Thyroid gland (tissue), 4 donors: ENCODE data around the gene SOCS7. TPM values are rescaled to one million over a fixed set of nuclear protein-coding genes. Genes with fewer than 3 reads are reported as not detected.

Experiments
- DNase-seq, 2 donors: peaks; one replicate each; pipeline ENCODE4 v3.0.0-alpha.2; 2019
- H3K27ac ChIP-seq, 3 donors: fragments of 200-600 bp; sonication (generic); 1 replicate in 2 of 3; 2 replicates in 1 of 3; pipeline ENCODE4 v1.5.1; 2016 to 2019; ENCODE audit warnings: mild to moderate bottlenecking in 1 of 3, moderate library complexity in 1 of 3
- H3K27me3 ChIP-seq: fragments of 200-600 bp; sonication (generic); one replicate; pipeline ENCODE4 v1.5.1; 2019
- H3K36me3 ChIP-seq, 2 donors: fragments of 200-600 bp; sonication (generic); one replicate each; pipeline ENCODE4 v1.5.1; 2016 to 2019
- H3K4me1 ChIP-seq, 2 donors: fragments of 200-600 bp; sonication (generic); one replicate each; pipeline ENCODE4 v1.5.1; 2017 to 2019
- H3K4me3 ChIP-seq, 3 donors: fragments of 200-600 bp; sonication (generic); replicated peaks in 1 of 3; 1 replicate in 2 of 3; 2 replicates in 1 of 3; pipeline ENCODE4 v1.5.1; 2016; ENCODE audit warnings: mild to moderate bottlenecking in 1 of 3
- H3K9me3 ChIP-seq: fragments of 200-600 bp; sonication (generic); one replicate; pipeline ENCODE4 v1.5.1; 2017
- CTCF ChIP-seq, 6 experiments: fragments of 200-600 bp in 3 of 6; fragments of 450-650 bp in 3 of 6; sonication (generic) in 3 of 6; IDR thresholded peaks; one replicate each; pipeline ENCODE4 v1.5.1; 2016 to 2019; ENCODE audit warnings: antibody characterized with exemption in 6 of 6, mild to moderate bottlenecking in 2 of 6, inconsistent platforms in 1 of 6, moderate library complexity in 1 of 6
- POLR2A ChIP-seq, 2 donors: fragments of 450-650 bp; IDR thresholded peaks; one replicate each; pipeline ENCODE4 v1.6.1; 2017; ENCODE audit warnings: antibody characterized with exemption in 2 of 2, mild to moderate bottlenecking in 2 of 2, moderate library complexity in 1 of 2
- WGBS, 2 donors: methylation state at CpG; one replicate each; pipeline ENCODE4 v1.1.5; 2017; 5-methylcytosine and 5-hydroxymethylcytosine counted together
- intact Hi-C: fragments of 100-400 bp; cut with DNase I; formaldehyde crosslinking; loops from one replicate; pipeline ENCODE4 v1.15.1; 2023
- total RNA-seq, 4 donors: library from RNA; depleted of rRNA; stranded (reverse); fragments of >200 nt; gene quantifications; one replicate each; pipeline ENCODE4 v1.2.3, GENCODE V29; 2016

SOCS7 gene
- total RNA-seq, 4 donors from 2014 or later = 17.1 to 22.3 (median 20.1) TPM

GRCh38 chr17:38401459-38401858 is 49.8 kb downstream of the SOCS7 start:
- H3K36me3 ChIP-seq = peaks cover 23 to 29% of the 10 kb centered on the region in 2 donors
- TF ChIP-seq CTCF (IDR thresholded peaks at IDR 0.05) (no peak), POLR2A (IDR thresholded peaks at IDR 0.05) (no peak)
- no peaks in the 10 kb centered on the region for H3K27me3 ChIP-seq
- H3K9me3 ChIP-seq = no peaks in the 10 kb centered on the region
- H3K27ac ChIP-seq = no peak overlapping the region
- no peaks in the 10 kb centered on the region for H3K4me1 ChIP-seq
- WGBS, 2 donors = 90 to 94% methylated on average over 4 of the region's 4 CpGs
- H3K4me3 ChIP-seq = no peak overlapping the region
- intact Hi-C loops = no loop called here
- DNase-seq = no peak

- H3K27me3 ChIP-seq = no peaks in the 10 kb centered on the region
- H3K4me1 ChIP-seq = no peaks in the 10 kb centered on the region
- peaks cover 15% of the 10 kb centered on the region in 2 donors for H3K36me3 ChIP-seq
- no peak overlapping the region for H3K4me3 ChIP-seq
- no peak overlapping the region for H3K27ac ChIP-seq
- no peak for DNase-seq
- H3K9me3 ChIP-seq = no peaks in the 10 kb centered on the region
- TF ChIP-seq POLR2A (IDR thresholded peaks at IDR 0.05) = no peak
- TF ChIP-seq CTCF (IDR thresholded peaks at IDR 0.05) = no peak
- intact Hi-C loops = no loop called here
- 92 to 100% methylated on average over 4 to 5 of the region's 5 CpGs for WGBS, 2 donors
Measured at GRCh38 chr17:38402897-38403296, 51.3 kb downstream of the SOCS7 start.

- TF ChIP-seq POLR2A (IDR thresholded peaks at IDR 0.05) (no peak), CTCF (IDR thresholded peaks at IDR 0.05) (no peak)
- Histone ChIP-seq H3K4me3 (no peak overlapping the region), H3K4me1 (no peaks in the 10 kb centered on the region), H3K27me3 (no peaks in the 10 kb centered on the region), H3K27ac (no peak overlapping the region), H3K36me3 (peaks cover 15% of the 10 kb centered on the region in 2 donors), H3K9me3 (no peaks in the 10 kb centered on the region)
- DNase-seq = no peak
- intact Hi-C loops = no loop called here
- 72 to 78% methylated on average over 4 of the region's 4 CpGs for WGBS, 2 donors
Measured at GRCh38 chr17:38403491-38403890, 51.8 kb downstream of the SOCS7 start.

- peaks cover 15% of the 10 kb centered on the region in 2 donors for H3K36me3 ChIP-seq
- intact Hi-C loops = no loop called here
- no peak overlapping the region for H3K4me3 ChIP-seq
- 74 to 77% methylated on average over 16 of the region's 16 CpGs for WGBS, 2 donors
- no peaks in the 10 kb centered on the region for H3K27me3 ChIP-seq
- no peak for TF ChIP-seq POLR2A (IDR thresholded peaks at IDR 0.05)
- no peak for TF ChIP-seq CTCF (IDR thresholded peaks at IDR 0.05)
- no peaks in the 10 kb centered on the region for H3K9me3 ChIP-seq
- no peak overlapping the region for H3K27ac ChIP-seq
- no peaks in the 10 kb centered on the region for H3K4me1 ChIP-seq
- no peak for DNase-seq
Measured at GRCh38 chr17:38404174-38404943, 52.7 kb downstream of the SOCS7 start.

GRCh38 chr17:38405654-38406053 is 54.0 kb downstream of the SOCS7 start:
- Histone ChIP-seq H3K4me3 (no peak overlapping the region), H3K36me3 (peaks cover 2 to 4% of the 10 kb centered on the region in 2 donors), H3K27me3 (no peaks in the 10 kb centered on the region), H3K27ac (no peak overlapping the region), H3K4me1 (no peaks in the 10 kb centered on the region), H3K9me3 (no peaks in the 10 kb centered on the region)
- intact Hi-C loops = no loop called here
- WGBS, 2 donors = 85 to 89% methylated on average over 4 of the region's 4 CpGs
- TF ChIP-seq CTCF (IDR thresholded peaks at IDR 0.05) (no peak), POLR2A (IDR thresholded peaks at IDR 0.05) (no peak)
- no peak for DNase-seq
